ENCODE results near the gene LRRC15. TPM values are rescaled to one million over a fixed set of nuclear protein-coding genes. Genes with fewer than 3 reads are reported as not detected.

LRRC15 gene
- total RNA-seq, 2 experiments from 2014 or later: not detected

DNA sequence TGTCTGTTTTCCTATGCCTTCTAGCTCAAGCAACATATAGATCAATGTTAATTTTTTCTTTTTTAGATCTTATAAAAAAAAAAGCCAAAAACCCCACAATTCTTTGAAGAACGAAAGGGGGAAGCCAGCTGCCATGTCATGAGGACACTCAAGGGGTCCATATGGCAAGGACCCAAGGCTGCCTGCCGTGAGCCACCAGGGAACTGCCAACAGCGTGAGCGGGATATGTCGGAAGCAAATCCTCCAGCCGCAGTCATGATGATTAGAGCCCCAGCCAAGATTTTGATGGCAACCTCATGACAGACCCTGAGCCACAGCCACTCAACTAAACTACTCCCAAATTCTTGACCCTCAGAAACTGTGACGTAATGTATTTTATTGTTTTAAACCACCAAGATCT, 23.0 kb upstream of the LRRC15 start:
- Mint-ChIP-seq H3K4me3 (no peak overlapping the region), H3K36me3 (peaks cover 7% of the 10 kb centered on the region), H3K27me3 (no peaks in the 10 kb centered on the region), H3K9me3 (peaks cover 11% of the 10 kb centered on the region), H3K4me1 (peaks cover 29% of the 10 kb centered on the region), H3K27ac (no peak overlapping the region)
- DNase-seq: no peak

DNA sequence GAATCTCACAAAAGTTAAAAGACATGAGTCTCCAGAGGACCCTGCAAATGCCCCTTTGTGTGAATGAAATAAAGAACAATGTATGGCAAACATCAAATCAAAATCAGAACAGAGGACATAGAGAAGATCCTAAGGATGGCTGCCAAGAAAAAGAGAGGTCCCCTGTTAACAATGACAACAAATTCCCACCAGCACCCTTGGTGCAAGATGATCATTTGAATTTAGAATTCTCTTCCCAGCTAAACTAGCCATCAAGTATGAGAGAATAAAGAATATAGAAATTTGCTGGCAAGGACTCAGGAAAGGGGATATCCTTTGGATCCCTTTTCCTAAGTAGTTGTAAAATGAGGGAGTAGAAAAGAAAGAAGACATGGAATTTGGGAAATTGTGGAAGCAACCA, 21.3 kb upstream of the LRRC15 start:
- DNase-seq: no peak
- Mint-ChIP-seq H3K9me3 (peaks cover 11% of the 10 kb centered on the region), H3K4me3 (no peak overlapping the region), H3K4me1 (peaks cover 14% of the 10 kb centered on the region), H3K36me3 (peaks cover 7% of the 10 kb centered on the region), H3K27me3 (no peaks in the 10 kb centered on the region), H3K27ac (no peak overlapping the region)

DNA sequence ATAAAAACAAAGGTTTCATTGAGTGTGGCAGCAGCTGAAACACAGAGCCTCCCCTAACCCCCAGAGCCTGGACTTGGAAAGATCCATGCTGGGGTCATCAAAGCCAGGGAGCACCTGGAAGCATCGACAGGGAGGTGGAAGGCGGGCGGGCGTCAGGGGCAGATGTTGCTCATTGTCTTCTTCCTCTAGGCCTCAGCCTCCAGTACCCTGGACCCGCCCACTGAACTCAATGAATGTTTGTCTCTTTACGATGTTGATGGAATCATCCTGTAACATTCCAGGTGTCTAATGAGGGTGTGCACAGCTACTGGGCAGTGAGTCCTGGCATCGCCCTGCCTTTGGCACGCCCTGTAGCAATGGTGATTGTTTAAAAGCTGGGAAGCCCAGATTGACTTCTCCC, 19.7 kb upstream of the LRRC15 start:
- Mint-ChIP-seq H3K9me3 (peaks cover 11% of the 10 kb centered on the region), H3K27me3 (no peaks in the 10 kb centered on the region), H3K27ac (no peak overlapping the region), H3K36me3 (peaks cover 7% of the 10 kb centered on the region), H3K4me1 (no peaks in the 10 kb centered on the region), H3K4me3 (no peak overlapping the region)
- DNase-seq: no peak

DNA sequence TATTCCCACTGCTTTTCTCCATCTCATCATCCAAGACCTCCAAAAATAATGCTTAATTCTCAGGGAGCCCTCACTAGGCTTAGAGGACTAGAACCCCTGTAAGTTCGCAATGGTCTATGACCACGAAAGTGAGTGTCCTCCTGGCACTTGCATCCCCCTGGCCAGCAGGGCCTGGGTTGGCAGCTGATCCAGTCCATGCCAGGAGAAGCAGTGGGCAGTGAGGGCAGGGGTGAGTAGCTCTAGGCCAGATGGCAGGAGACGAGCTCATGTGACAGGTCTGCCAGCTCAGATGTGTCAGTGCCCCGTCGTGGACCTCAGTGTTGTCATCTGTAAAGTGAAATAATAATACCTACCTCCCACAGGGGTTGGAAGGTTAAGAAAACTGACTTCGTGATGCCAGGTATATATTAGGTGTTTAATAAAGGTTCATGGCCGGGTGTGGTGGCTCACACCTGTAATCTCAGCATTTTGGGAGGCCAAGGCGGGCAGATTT, 18.4 kb upstream of the LRRC15 start:
- H3K27ac Mint-ChIP-seq: no peak overlapping the region
- no peak for DNase-seq
- H3K27me3 Mint-ChIP-seq: no peaks in the 10 kb centered on the region
- H3K36me3 Mint-ChIP-seq: peaks cover 7% of the 10 kb centered on the region
- peaks cover 11% of the 10 kb centered on the region for H3K9me3 Mint-ChIP-seq
- H3K4me3 Mint-ChIP-seq: no peak overlapping the region
- H3K4me1 Mint-ChIP-seq: no peaks in the 10 kb centered on the region

DNA sequence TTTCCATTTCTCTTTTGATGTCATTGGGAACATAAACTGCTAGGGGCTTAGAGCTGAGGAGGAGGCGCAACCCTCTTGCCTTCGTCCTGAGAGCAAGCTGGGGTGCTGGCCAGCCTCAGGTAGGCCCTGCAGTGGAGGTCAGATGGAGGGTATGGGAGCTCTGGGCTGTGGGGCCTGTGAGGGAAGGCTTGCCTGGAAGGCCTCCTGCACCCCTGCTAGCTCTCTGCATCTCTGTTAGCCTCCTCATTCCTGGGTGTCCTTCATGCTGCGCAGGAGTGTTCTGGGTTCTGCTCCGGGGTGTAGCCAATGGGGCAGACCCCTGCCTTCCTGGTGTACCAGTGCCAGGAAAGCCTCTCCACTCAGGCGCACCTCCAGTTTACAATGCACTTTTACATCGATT, 17.7 kb upstream of the LRRC15 start:
- no peaks in the 10 kb centered on the region for H3K4me1 Mint-ChIP-seq
- H3K4me3 Mint-ChIP-seq: no peak overlapping the region
- no peak overlapping the region for H3K27ac Mint-ChIP-seq
- no peaks in the 10 kb centered on the region for H3K27me3 Mint-ChIP-seq
- H3K36me3 Mint-ChIP-seq: peaks cover 7% of the 10 kb centered on the region
- H3K9me3 Mint-ChIP-seq: peaks cover 9% of the 10 kb centered on the region
- no peak for DNase-seq

DNA sequence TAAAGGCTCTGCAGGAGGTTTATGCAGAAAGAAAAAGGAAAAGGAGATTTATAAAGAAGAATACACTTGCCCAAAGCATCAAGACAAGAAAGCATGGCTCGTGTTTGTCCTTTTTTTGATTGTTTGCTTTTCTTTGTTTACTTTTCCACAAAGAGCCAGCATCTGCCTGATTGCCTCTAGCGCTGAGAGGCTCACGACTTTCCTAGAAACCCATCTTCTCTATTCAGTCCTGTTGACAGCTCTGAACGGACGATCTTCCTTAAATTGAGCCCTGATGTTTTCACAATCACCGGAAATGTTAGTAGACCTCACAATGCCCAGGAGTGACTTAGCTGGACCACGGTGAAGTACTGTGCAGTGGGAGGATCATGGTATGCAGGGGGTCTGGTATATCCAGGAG, 17.1 kb upstream of the LRRC15 start:
- Mint-ChIP-seq H3K36me3 (peaks cover 7% of the 10 kb centered on the region), H3K4me3 (no peak overlapping the region), H3K27me3 (no peaks in the 10 kb centered on the region), H3K27ac (no peak overlapping the region), H3K4me1 (no peaks in the 10 kb centered on the region), H3K9me3 (peaks cover 9% of the 10 kb centered on the region)
- no peak for DNase-seq

DNA sequence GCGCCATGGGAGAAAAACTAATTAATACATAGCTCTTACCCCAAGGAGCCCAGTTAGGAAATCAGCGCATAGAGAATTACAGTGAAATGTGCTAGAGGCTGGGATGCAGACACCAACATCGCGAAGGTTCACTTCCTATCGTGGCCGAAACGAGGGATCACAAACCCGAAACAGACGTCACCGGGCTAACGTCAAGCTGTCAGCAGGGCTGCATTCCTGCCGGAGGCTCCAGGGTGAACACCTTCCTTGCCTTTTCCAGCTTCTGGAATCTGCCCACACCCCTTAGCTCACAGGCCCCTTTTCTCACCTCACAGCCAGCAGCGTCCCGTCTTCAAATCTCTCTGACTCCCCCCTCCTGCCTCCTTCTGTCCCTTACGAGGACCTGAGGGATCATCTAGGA, 16.5 kb upstream of the LRRC15 start:
- DNase-seq: no peak
- Mint-ChIP-seq H3K9me3 (peaks cover 9% of the 10 kb centered on the region), H3K4me3 (no peak overlapping the region), H3K36me3 (peaks cover 7% of the 10 kb centered on the region), H3K27me3 (no peaks in the 10 kb centered on the region), H3K27ac (no peak overlapping the region), H3K4me1 (no peaks in the 10 kb centered on the region)

DNA sequence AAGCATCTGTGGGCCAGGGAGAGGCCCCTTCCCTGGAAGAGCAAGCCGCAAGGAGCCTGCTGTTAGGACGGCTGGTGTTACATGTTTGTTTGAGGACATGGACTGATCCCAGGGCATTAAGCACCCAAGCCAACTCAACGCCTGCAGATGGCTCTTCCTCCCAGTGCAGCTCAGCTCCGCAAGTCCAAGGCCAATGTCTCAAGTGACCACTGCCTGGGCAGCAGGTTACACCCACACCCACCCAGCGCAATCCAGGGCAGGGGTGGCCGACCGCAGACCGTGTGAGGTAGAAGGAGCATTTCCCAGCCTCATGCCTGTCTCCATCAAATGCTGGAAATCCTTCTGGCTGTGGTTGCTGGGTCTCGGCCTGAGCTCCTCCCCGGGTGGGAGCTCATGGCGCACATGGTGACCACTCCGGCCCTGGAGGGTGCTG, 15.0 kb upstream of the LRRC15 start:
- peaks cover 4% of the 10 kb centered on the region for H3K36me3 Mint-ChIP-seq
- DNase-seq: no peak
- H3K27ac Mint-ChIP-seq: no peak overlapping the region
- H3K27me3 Mint-ChIP-seq: no peaks in the 10 kb centered on the region
- no peaks in the 10 kb centered on the region for H3K4me1 Mint-ChIP-seq
- no peak overlapping the region for H3K4me3 Mint-ChIP-seq
- no peaks in the 10 kb centered on the region for H3K9me3 Mint-ChIP-seq

DNA sequence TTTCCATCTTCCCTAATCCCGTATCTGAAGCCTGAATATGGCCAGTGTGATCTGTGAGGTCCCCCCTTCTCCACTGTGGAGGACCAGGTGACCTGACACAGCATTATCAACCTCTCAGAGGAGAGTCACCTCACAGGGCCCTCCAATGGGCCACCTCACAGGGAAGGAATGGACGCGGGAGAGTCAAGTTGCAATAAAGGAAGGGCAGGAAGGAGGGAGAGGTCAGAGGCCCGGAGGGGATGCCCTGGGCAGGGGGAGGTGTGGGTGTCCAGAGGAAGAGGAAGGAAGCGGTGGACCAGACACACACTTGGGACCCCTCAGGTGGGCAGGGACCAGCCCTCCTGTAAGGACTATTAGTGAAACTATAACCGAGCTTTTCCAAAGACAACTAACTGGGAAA, 14.6 kb upstream of the LRRC15 start:
- no peak overlapping the region for H3K4me3 Mint-ChIP-seq
- no peaks in the 10 kb centered on the region for H3K27me3 Mint-ChIP-seq
- peaks cover 2% of the 10 kb centered on the region for H3K36me3 Mint-ChIP-seq
- DNase-seq: no peak
- H3K9me3 Mint-ChIP-seq: no peaks in the 10 kb centered on the region
- no peak overlapping the region for H3K27ac Mint-ChIP-seq
- no peaks in the 10 kb centered on the region for H3K4me1 Mint-ChIP-seq

DNA sequence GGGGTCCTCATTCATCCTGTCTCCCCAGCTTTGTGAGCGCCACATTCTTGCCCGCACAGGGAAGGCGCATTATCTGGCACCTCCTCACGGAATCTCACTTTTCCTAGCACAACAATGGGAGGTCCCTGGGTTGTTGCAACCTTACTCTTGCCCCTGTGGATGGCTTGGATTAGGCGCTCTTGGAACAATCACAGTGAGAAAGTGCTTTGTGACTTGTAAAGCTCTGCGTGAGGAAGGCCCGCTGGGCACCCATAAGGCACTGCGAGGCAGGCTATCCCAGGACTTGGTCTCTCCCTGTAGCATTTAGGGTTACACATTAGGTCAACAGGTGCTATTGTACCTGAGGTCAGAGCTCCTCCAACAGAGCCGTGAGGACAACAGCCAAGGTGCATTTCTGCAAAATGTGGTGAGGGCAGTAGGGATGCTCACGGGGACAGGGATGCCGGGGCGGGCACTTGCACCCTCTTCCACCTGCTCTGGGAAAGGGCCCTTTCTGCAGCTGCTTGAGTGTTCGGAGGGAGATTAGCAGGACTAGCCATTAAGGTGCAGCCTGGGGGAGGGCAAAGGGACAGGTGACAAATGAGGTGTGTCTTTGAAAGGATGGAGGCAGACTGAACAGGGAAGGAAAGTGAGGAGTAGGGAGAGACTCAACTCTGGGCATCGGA, 13.9 kb upstream of the LRRC15 start:
- DNase-seq: no peak
- H3K9me3 Mint-ChIP-seq: no peaks in the 10 kb centered on the region
- H3K4me3 Mint-ChIP-seq: no peak overlapping the region
- peaks cover 2% of the 10 kb centered on the region for H3K36me3 Mint-ChIP-seq
- H3K27me3 Mint-ChIP-seq: peaks cover under 1% of the 10 kb centered on the region
- no peak overlapping the region for H3K27ac Mint-ChIP-seq
- H3K4me1 Mint-ChIP-seq: no peaks in the 10 kb centered on the region

DNA sequence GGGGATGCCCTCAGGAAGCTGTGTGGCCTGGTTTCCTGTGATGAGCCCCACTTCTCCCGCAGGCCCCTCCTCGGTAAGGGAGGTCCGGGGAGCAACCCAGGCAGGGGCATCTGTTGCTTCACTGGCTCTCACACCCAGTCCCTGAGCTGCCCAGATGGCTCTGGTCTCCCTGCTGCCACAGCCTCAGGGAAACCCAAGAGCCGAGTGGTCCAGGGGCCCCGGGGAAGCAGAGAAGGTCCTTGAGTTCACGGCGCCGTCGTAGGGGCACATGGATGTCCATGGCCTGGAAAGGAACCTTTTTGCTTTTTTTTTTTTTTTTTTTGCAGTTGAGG, 13.3 kb upstream of the LRRC15 start:
- Mint-ChIP-seq H3K4me3 (no peak overlapping the region), H3K27me3 (peaks cover 4% of the 10 kb centered on the region), H3K27ac (no peak overlapping the region), H3K9me3 (no peaks in the 10 kb centered on the region), H3K36me3 (no peaks in the 10 kb centered on the region), H3K4me1 (no peaks in the 10 kb centered on the region)
- DNase-seq: no peak

DNA sequence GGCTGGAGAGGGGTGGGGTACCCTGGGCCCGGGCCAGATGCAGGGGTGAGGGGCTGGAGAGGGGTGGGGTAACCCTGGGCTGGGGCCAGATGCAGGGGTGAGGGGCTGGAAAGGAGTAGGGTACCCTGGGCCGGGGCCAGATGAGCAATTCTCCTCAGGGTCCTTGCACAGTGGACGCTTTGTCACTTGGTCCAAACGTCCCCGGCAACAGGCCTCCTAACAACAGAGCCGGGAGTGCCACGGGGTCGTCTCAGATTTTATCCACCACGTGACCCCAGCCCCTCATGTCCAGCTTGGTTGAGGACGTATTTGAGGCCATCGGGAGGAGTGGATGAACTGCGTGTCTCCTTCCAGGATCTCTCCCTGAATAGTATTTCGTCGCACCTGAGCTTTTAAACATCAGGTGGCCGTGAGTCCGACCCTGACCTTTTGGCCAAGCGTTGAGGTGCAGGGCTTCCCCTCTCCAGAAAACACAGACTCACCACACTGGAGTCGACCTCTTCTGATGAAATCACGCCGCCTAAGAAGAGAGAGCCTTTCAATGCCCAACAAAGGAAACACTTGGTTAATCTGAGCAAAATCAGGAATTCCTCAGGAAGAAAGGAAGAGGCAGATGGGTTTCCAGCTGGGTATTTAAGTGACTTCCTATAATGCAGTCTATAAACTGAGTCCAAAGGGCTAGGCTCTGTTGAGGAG, 12.8 kb upstream of the LRRC15 start:
- Mint-ChIP-seq H3K9me3 (no peaks in the 10 kb centered on the region), H3K4me1 (no peaks in the 10 kb centered on the region), H3K4me3 (no peak overlapping the region), H3K27me3 (peaks cover 4% of the 10 kb centered on the region), H3K27ac (no peak overlapping the region), H3K36me3 (no peaks in the 10 kb centered on the region)
- DNase-seq: no peak

DNA sequence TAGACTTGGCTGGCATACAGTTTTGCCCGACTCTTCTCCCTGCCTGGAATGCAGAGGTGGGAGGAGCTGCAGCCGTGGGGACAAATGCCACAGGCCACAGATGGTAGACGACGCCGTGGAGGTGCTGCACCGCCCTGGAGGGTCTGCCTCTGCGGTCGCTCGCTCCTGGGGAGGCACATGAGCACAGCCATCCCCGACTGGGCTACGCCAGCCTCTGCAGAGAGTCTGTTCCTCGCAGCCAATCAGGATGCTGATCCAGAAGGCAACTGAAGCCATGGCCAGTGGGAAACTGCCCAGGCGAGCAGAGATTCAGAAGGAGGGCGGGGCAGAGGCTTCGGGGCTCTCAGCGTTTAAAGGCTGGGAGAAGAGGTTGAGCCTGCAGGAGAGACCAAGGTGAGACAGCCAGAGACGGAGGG, 11.9 kb upstream of the LRRC15 start:
- Mint-ChIP-seq H3K36me3 (no peaks in the 10 kb centered on the region), H3K9me3 (no peaks in the 10 kb centered on the region), H3K27me3 (peaks cover 4% of the 10 kb centered on the region), H3K27ac (no peak overlapping the region), H3K4me1 (no peaks in the 10 kb centered on the region), H3K4me3 (no peak overlapping the region)
- DNase-seq: no peak

DNA sequence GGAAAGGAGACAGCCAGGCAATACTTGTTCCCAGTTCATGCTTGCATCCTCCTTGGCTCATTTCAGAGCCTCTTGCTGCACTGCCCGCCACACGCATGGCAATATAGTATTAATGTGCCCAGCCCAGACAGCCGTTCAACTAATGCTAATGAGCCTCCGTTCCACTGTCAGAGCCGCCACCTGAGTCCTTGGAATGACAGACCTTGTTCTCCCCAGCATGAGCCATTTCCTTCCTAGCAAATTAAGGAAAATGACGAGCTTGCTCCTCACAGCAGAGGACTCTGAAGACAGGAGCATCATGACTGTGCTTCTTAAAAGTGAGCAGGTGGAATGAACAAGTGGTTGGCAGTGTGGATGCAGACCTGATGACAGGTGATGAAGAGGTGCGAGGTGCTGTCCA, 10.8 kb upstream of the LRRC15 start:
- Mint-ChIP-seq H3K9me3 (no peaks in the 10 kb centered on the region), H3K4me1 (no peaks in the 10 kb centered on the region), H3K36me3 (no peaks in the 10 kb centered on the region), H3K27me3 (peaks cover 5% of the 10 kb centered on the region), H3K27ac (no peak overlapping the region), H3K4me3 (no peak overlapping the region)
- no peak for DNase-seq

DNA sequence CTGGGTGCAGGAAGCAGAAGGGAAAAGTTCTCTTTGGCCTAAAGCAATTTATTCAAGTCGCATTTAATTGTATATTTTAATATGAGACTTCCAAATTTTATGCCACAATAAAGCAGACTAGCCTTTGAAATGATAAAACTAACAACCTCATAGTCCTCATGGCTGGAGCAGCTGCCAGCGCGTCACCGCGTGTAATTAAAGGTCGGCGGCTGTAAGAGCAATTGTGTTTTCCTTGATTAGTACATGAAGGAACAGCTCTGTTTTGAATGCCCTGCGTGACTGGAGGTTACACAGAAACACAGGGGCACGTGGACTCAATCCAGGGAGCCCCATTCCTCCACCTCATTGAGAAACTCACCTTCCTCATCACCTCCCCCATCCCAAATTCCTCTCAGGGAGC, 10.1 kb upstream of the LRRC15 start:
- no peak overlapping the region for H3K4me3 Mint-ChIP-seq

DNA sequence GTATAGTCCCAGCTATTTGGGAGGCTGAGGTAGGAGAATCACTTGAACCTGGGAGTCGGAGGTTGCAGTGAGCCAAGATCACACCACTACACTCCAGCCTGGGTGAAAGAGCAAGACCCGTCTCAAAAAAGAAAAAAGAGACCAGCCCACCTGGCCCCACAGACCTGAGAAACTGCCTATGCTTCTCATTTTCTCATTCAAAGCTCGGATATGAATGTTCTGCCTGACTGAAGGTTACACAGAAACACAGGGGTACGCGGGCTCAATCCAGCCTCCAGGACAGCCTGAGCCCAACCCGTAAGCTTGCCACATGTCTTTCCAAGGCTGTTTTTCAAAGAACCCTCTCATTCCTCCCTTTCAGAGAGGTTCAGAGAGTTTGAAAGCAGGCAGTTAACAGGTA, 9.7 kb upstream of the LRRC15 start:
- no peak for DNase-seq
- Mint-ChIP-seq H3K27me3 (peaks cover 10% of the 10 kb centered on the region), H3K9me3 (no peaks in the 10 kb centered on the region), H3K36me3 (no peaks in the 10 kb centered on the region), H3K27ac (no peak overlapping the region), H3K4me3 (no peak overlapping the region), H3K4me1 (no peaks in the 10 kb centered on the region)

More for the DNA sequence above, 10.1 kb upstream of the LRRC15 start:
- H3K36me3 Mint-ChIP-seq: no peaks in the 10 kb centered on the region
- no peak overlapping the region for H3K27ac Mint-ChIP-seq
- no peak for DNase-seq
- H3K4me1 Mint-ChIP-seq: no peaks in the 10 kb centered on the region
- H3K27me3 Mint-ChIP-seq: peaks cover 10% of the 10 kb centered on the region
- no peaks in the 10 kb centered on the region for H3K9me3 Mint-ChIP-seq

All from activated naive CD8-positive, alpha-beta T cell treated with anti-CD3 and anti-CD28 coated beads for 36 hours (primary cell).